Cerebellar nuclear complex (tissue), 1 donor: ENCODE results near the gene SCUBE3.

Experiments
- DNase-seq, 2 experiments: peaks; one replicate each; lab custom pipeline; 2025; lab: John Stamatoyannopoulos, UW

SCUBE3 gene

GRCh38 chr6:35272005-35272404 is 58.2 kb downstream of the SCUBE3 start:
- no peak for DNase-seq

GRCh38 chr6:35273822-35274559 is 60.2 kb downstream of the SCUBE3 start:
- no peak for DNase-seq

- no peak for DNase-seq
Observed at GRCh38 chr6:35275744-35276260, 62.0 kb downstream of the SCUBE3 start.

- no peak for DNase-seq
Observed at GRCh38 chr6:35278708-35279107, 65.0 kb downstream of the SCUBE3 start.

GRCh38 chr6:35280903-35281302 is 67.1 kb downstream of the SCUBE3 start:
- DNase-seq: no peak

- DNase-seq: no peak
Observed at GRCh38 chr6:35282472-35282871, 68.7 kb downstream of the SCUBE3 start.

- DNase-seq: no peak
Observed at GRCh38 chr6:35283361-35283760, 69.6 kb downstream of the SCUBE3 start.

GRCh38 chr6:35287671-35288396 is 74.1 kb downstream of the SCUBE3 start:
- no peak for DNase-seq

- no peak for DNase-seq
Observed at GRCh38 chr6:35288834-35289233, 75.1 kb downstream of the SCUBE3 start.

- DNase-seq: no peak
Observed at GRCh38 chr6:35291491-35291890, 77.7 kb downstream of the SCUBE3 start.

GRCh38 chr6:35292494-35292893 is 78.7 kb downstream of the SCUBE3 start:
- DNase-seq: no peak

- DNase-seq: no peak
Observed at GRCh38 chr6:35293681-35294080, 79.9 kb downstream of the SCUBE3 start.

- peak in 1 of 2 experiments; percentile 18 for DNase-seq
Observed at GRCh38 chr6:35294308-35294945, 80.7 kb downstream of the SCUBE3 start.

GRCh38 chr6:35295036-35295435 is 81.3 kb downstream of the SCUBE3 start:
- DNase-seq: no peak

GRCh38 chr6:35295521-35296315 is 82.0 kb downstream of the SCUBE3 start:
- DNase-seq: no peak

- DNase-seq: no peak
Observed at GRCh38 chr6:35296931-35297600, 83.3 kb downstream of the SCUBE3 start.

- no peak for DNase-seq
Observed at GRCh38 chr6:35297601-35298481, 84.1 kb downstream of the SCUBE3 start, which contains the start of gene DEF6. Gene DEF6 (plus strand): TSS chr6:35297818. CDS start chr6:35297857, 39 bp downstream.

- no peak for DNase-seq
Observed at GRCh38 chr6:35298625-35299140, 84.9 kb downstream of the SCUBE3 start.

- no peak for DNase-seq
Observed at GRCh38 chr6:35299674-35300073, 85.9 kb downstream of the SCUBE3 start.

- no peak for DNase-seq
Observed at GRCh38 chr6:35300848-35301247, 87.1 kb downstream of the SCUBE3 start.
